Right lobe of liver (tissue), 4 donors: Measurements from ENCODE around the gene SLC35B4.

Experiments
- POLR2A ChIP-seq: fragments of 450-650 bp; IDR thresholded peaks from one replicate; pipeline ENCODE4 v1.6.1; 2017; ENCODE audit warnings: antibody characterized with exemption, mild to moderate bottlenecking
- TF ChIP-seq, protein P1 (sequence below), 4 donors: fragments of 200-600 bp in 3 of 4; fragments of 450-650 bp in 1 of 4; IDR thresholded peaks; one replicate each; pipeline versions ENCODE4 v1.5.1 to v1.8.0; 2016 to 2022; ENCODE audit warnings: antibody characterized with exemption in 4 of 4, mild to moderate bottlenecking in 2 of 4
- donor health status: DM: no; HTN: no; CAD: no.
- donor health status: DM: no; HTN: no; CAD: no.
- donor health status: DM: no; HTN: yes; CAD: no.

DNA sequence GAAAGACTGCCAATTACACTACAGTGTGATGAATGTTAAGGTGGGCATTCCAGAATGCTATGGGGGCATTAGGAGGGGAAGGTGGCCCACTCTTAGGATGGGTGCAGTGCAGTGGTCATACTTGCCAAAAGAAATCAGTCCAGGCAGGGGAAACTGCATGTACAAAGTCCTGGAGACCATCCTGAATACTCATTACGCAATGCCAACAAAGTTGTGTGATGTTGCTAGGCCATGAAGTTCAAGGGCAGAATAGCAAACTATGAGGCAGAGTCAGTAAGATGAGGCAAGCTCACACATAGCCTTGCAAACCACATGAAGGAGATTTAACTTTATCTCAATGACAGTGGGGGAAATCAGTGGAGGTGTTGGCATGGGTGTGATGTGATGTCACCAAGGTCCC is 49.8 kb upstream of the SLC35B4 start:
- TF ChIP-seq, protein P1, sequence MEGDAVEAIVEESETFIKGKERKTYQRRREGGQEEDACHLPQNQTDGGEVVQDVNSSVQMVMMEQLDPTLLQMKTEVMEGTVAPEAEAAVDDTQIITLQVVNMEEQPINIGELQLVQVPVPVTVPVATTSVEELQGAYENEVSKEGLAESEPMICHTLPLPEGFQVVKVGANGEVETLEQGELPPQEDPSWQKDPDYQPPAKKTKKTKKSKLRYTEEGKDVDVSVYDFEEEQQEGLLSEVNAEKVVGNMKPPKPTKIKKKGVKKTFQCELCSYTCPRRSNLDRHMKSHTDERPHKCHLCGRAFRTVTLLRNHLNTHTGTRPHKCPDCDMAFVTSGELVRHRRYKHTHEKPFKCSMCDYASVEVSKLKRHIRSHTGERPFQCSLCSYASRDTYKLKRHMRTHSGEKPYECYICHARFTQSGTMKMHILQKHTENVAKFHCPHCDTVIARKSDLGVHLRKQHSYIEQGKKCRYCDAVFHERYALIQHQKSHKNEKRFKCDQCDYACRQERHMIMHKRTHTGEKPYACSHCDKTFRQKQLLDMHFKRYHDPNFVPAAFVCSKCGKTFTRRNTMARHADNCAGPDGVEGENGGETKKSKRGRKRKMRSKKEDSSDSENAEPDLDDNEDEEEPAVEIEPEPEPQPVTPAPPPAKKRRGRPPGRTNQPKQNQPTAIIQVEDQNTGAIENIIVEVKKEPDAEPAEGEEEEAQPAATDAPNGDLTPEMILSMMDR (IDR thresholded peaks at IDR 0.05), result no peak
- TF ChIP-seq POLR2A, result peak; percentile 52
